Adipocyte (in vitro differentiated cells): Measurements from ENCODE around the gene ATOH1.

Source experiments
- DNase-seq: peaks from one replicate; pipeline ENCODE4 v3.0.0-alpha.2; 2015; ENCODE audit warnings: low read depth
- H3K27me3 ChIP-seq: replicated peaks from 2 replicates; pipeline ENCODE4 v1.7.0; 2013; ENCODE audit warnings: mild to moderate bottlenecking, low read length, moderate library complexity; ENCODE audit not compliant: control insufficient read depth, insufficient read depth
- H3K36me3 ChIP-seq: 2 replicates; pipeline ENCODE4 v1.7.0; 2013; ENCODE audit warnings: low read length, mild to moderate bottlenecking, moderate library complexity; ENCODE audit not compliant: control insufficient read depth, insufficient read depth, severe bottlenecking
- H3K4me1 ChIP-seq: 2 replicates; pipeline ENCODE4 v1.7.0; 2013; ENCODE audit warnings: mild to moderate bottlenecking, low read length, moderate library complexity; ENCODE audit not compliant: control insufficient read depth, insufficient read depth
- H3K4me3 ChIP-seq: 2 replicates; pipeline ENCODE4 v1.7.0; 2013; ENCODE audit warnings: mild to moderate bottlenecking, low read length, moderate library complexity
- H3K9ac ChIP-seq: 2 replicates; pipeline ENCODE4 v1.7.0; 2013; ENCODE audit warnings: mild to moderate bottlenecking, low read length, moderate library complexity
- H3K9me3 ChIP-seq: 2 replicates; pipeline ENCODE4 v1.7.0; 2013; ENCODE audit warnings: mild to moderate bottlenecking, low read length, moderate library complexity; ENCODE audit not compliant: control insufficient read depth

The ATOH1 gene, protein sequence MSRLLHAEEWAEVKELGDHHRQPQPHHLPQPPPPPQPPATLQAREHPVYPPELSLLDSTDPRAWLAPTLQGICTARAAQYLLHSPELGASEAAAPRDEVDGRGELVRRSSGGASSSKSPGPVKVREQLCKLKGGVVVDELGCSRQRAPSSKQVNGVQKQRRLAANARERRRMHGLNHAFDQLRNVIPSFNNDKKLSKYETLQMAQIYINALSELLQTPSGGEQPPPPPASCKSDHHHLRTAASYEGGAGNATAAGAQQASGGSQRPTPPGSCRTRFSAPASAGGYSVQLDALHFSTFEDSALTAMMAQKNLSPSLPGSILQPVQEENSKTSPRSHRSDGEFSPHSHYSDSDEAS

GRCh38 chr4:93828332-93828994 lies at the start of gene ATOH1:
Gene ATOH1 (plus strand): TSS chr4:93828753. CDS start chr4:93828927, 174 bp downstream.
- H3K9ac ChIP-seq, result no peak within 1 kb of the TSS
- H3K4me3 ChIP-seq, result peak within 1 kb of the TSS; percentile 63
- peaks cover 3% of the 10 kb centered on the region for H3K4me1 ChIP-seq
- H3K36me3 ChIP-seq, result no peaks in the 10 kb centered on the region
- peaks cover 8% of the 10 kb centered on the region for H3K9me3 ChIP-seq
- H3K27me3 ChIP-seq, result peaks cover 74% of the 10 kb centered on the region
- peak; percentile 32 for DNase-seq

- H3K9me3 ChIP-seq, result no peaks in the 10 kb centered on the region
- peaks cover 3% of the 10 kb centered on the region for H3K27me3 ChIP-seq
- H3K9ac ChIP-seq, result no peak overlapping the region
- DNase-seq, result no peak
- H3K4me3 ChIP-seq, result no peak overlapping the region
- H3K4me1 ChIP-seq, result no peaks in the 10 kb centered on the region
- no peaks in the 10 kb centered on the region for H3K36me3 ChIP-seq
Measured at GRCh38 chr4:93779228-93779627, 49.3 kb upstream of the ATOH1 start.

DNA sequence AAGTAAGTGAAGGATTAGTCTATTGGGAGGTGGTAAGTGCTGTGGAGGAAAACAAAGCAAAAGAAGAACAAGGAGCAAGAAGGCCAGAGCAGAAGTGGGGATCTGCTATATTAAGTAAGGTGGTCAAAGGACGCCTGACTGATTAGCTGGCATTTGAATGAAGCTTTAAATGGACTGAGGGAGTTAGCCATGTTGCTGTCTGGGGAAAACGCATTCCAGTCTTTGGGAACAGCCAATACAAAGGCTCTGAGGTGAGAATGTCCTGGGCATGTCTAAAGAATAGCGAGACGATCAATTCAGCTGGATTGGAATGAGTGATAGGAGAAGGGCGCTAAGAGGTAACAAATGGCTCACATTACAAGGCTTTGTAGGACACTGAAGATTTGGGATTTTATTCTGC lies 48.5 kb upstream of the ATOH1 start:
- peaks cover 7% of the 10 kb centered on the region for H3K27me3 ChIP-seq
- H3K4me1 ChIP-seq, result no peaks in the 10 kb centered on the region
- H3K9me3 ChIP-seq, result no peaks in the 10 kb centered on the region
- DNase-seq, result no peak
- H3K9ac ChIP-seq, result no peak overlapping the region
- H3K4me3 ChIP-seq, result no peak overlapping the region
- H3K36me3 ChIP-seq, result no peaks in the 10 kb centered on the region

DNA sequence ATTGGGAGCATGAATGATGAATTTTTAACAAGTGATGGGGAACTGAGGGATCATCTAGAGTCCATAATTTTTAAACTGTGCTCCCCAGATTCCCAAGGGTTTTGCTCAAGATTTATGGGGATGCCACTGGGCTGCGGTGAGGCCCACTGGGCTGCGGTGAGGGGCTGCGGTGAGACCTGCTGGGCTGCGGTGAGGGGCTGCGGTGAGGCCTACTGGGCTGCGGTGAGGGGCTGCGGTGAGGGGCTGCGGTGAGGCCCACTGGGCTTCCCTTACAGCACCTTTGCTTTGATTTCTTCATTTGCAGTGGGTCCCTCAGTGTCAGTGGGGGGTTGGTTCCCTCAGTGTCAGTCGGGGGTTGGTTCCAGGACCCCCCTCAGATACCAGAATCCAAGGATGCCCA lies 47.4 kb upstream of the ATOH1 start:
- no peak for DNase-seq
- Histone ChIP-seq H3K27me3 (peaks cover 7% of the 10 kb centered on the region), H3K9ac (no peak overlapping the region), H3K4me1 (no peaks in the 10 kb centered on the region), H3K36me3 (no peaks in the 10 kb centered on the region), H3K4me3 (no peak overlapping the region), H3K9me3 (no peaks in the 10 kb centered on the region)

DNA sequence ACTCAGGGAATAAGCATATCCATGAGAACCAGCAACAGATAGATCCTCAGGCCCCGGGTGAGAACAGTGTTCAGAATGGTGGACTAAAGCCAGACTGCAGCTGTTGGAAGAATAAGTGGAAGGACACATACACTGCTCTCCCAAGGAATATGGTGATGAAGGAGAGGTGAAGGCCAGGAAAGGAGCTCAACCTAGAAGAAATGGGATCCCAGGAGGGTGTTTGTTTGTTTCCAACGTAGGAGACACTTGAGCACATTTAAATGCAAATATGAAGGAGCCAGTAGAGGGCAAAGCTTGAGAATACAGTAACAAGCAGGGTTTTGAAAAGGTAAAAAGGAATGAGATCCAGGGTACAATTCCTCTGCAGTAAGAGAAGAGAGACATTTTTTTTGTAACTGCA lies 42.4 kb upstream of the ATOH1 start:
- H3K36me3 ChIP-seq, result no peaks in the 10 kb centered on the region
- no peak for DNase-seq
- H3K4me3 ChIP-seq, result no peak overlapping the region
- no peaks in the 10 kb centered on the region for H3K4me1 ChIP-seq
- no peak overlapping the region for H3K9ac ChIP-seq
- H3K9me3 ChIP-seq, result no peaks in the 10 kb centered on the region
- peaks cover 5% of the 10 kb centered on the region for H3K27me3 ChIP-seq

DNA sequence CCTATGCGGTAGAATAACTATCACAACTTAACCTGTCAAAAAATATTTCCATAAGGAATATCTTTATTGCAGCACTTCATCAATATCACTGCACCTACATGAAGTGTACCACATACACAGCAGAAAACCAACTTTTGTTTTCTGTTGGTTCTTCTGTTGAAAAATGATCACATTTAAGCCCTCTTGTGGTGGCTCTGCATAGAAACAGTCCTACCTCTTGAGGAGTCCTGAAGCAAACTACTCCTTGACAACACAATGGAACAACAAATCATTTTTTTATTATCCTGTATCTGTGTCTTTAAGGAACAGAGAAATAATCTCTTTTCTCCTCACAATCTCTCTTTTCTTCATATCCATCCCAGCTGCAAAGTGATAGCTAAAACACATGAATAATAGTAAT lies 39.8 kb upstream of the ATOH1 start:
- H3K9ac ChIP-seq, result no peak overlapping the region
- H3K36me3 ChIP-seq, result no peaks in the 10 kb centered on the region
- peak; percentile 34 for DNase-seq
- no peak overlapping the region for H3K4me3 ChIP-seq
- H3K9me3 ChIP-seq, result no peaks in the 10 kb centered on the region
- peaks cover 16% of the 10 kb centered on the region for H3K27me3 ChIP-seq
- no peaks in the 10 kb centered on the region for H3K4me1 ChIP-seq

DNA sequence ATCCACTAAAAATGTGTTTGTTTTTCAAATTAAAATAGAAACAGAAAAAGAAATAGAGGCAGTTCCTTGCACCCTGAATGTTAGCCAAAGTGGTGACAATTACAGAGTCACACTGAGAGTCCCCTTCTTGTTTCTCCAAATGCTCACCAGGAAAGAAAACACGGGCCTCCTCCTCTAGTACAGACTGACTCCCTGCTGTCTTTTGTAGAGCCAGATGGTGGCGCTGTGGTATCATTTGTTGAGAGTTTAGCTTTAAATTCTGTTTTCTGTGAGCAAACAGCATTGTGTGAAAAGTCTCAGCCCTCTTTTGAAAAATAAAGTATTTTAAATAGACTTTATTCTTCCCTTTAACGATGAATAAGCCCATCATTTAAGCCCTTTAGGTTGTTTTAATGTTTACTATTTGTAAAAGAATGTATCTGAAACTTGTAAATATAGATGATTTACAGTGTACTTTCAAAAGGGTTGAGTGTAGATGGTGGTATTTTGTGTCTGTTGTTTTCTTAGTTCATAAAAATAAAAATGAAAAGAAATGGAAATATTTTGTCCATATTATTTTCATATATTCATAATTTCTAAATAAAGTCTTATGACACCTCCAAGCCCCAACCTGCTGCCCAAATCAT lies 36.9 kb upstream of the ATOH1 start:
- no peak overlapping the region for H3K4me3 ChIP-seq
- H3K27me3 ChIP-seq, result peaks cover 26% of the 10 kb centered on the region
- peak; percentile 87 for DNase-seq
- no peaks in the 10 kb centered on the region for H3K9me3 ChIP-seq
- H3K9ac ChIP-seq, result no peak overlapping the region
- no peaks in the 10 kb centered on the region for H3K4me1 ChIP-seq
- H3K36me3 ChIP-seq, result no peaks in the 10 kb centered on the region

GRCh38 chr4:93802045-93802444 lies 26.5 kb upstream of the ATOH1 start:
- Histone ChIP-seq H3K4me3 (no peak overlapping the region), H3K27me3 (peaks cover 15% of the 10 kb centered on the region), H3K9ac (no peak overlapping the region), H3K9me3 (no peaks in the 10 kb centered on the region), H3K36me3 (no peaks in the 10 kb centered on the region), H3K4me1 (no peaks in the 10 kb centered on the region)
- no peak for DNase-seq

- Histone ChIP-seq H3K4me3 (no peak overlapping the region), H3K4me1 (no peaks in the 10 kb centered on the region), H3K9ac (no peak overlapping the region), H3K9me3 (no peaks in the 10 kb centered on the region), H3K27me3 (peaks cover 24% of the 10 kb centered on the region), H3K36me3 (no peaks in the 10 kb centered on the region)
- DNase-seq, result no peak
Measured at GRCh38 chr4:93809773-93810172, 18.8 kb upstream of the ATOH1 start.

DNA sequence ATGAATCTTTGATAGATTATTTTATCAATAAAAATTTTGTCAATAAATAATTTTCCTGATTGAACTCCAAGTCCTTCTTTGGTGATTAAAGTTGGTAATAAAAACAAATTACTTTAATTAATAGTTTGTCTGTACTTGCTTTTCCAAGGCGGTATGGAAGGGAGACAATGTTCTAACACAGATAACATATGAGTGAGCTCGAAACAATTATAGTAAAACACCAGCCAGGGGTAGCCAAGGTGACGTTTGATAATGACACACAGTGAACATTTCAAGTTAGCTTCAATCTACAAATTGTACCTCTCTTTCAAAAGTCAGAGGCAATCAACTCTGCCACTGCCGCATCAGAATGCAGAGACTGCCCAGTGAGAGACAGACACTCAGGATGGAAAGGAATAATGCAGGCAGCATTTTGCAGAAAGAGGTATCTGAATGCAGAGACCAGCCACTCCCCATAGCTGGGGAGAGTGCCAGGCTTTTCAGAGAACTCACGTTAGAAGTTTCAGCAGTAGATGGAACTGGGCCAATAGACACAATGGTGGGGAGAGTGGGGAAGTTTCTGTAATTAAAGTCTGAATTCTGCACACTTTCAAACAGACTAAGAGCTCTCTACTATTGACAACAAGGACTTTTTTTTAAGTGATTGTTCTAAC lies 18.1 kb upstream of the ATOH1 start:
- no peaks in the 10 kb centered on the region for H3K4me1 ChIP-seq
- H3K9me3 ChIP-seq, result no peaks in the 10 kb centered on the region
- DNase-seq, result no peak
- no peak overlapping the region for H3K4me3 ChIP-seq
- H3K9ac ChIP-seq, result no peak overlapping the region
- peaks cover 24% of the 10 kb centered on the region for H3K27me3 ChIP-seq
- H3K36me3 ChIP-seq, result no peaks in the 10 kb centered on the region

DNA sequence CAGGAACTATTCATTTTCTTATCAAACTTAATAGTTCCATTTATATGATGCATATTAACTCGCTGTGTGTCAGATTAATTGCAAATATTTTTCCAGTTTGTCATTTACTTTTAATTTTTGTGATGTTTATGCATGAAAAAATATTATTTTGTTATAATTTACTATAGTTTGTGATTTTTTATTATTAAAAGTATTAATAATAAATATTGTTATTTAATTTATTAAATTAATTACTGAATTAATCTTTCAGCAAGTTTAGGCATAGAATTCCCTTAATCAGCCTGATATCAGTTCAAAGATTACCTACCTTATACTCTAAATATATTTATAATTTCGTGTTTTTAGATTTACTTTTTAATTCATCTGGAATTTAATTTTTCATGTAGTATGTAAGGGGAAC lies 15.5 kb upstream of the ATOH1 start:
- Histone ChIP-seq H3K27me3 (peaks cover 22% of the 10 kb centered on the region), H3K4me3 (no peak overlapping the region), H3K9me3 (no peaks in the 10 kb centered on the region), H3K36me3 (no peaks in the 10 kb centered on the region), H3K4me1 (no peaks in the 10 kb centered on the region), H3K9ac (no peak overlapping the region)
- no peak for DNase-seq
